ENCODE data around the gene METTL26. TPM values are rescaled to one million over a fixed set of nuclear protein-coding genes. Genes with fewer than 3 reads are reported as not detected.

Gene METTL26
- total and polyA plus RNA-seq, 9 of the 15 experiments (the other 6 are each of a cell fraction or from before 2014, with no cell fraction given) = 7.3 to 262 (median 80.9) TPM

- in situ Hi-C loops (cut with MboI) (loop anchor here (10.0 kb wide), 1 partner anchor 282 kb away; the partner anchor contains the start of gene NME4), intact Hi-C loops (cut with micrococcal nuclease) (loop anchor here (5.0 kb wide), 1 partner anchor 39 kb away; the partner anchor contains the start of gene METTL26)
- no peak overlapping the region for H3K27ac ChIP-seq (ENCODE audit: extremely low read depth, low read depth, low read length)
Observed at GRCh38 chr16:676565-676902, 40.4 kb upstream of the METTL26 start.

GRCh38 chr16:675884-676564 lies 39.9 kb upstream of the METTL26 start:
- Histone ChIP-seq H3K79me2 (ENCODE audit: control insufficient read depth, insufficient read depth, low read length) (peaks cover 14% of the 10 kb centered on the region), H3K27ac (ENCODE audit: extremely low read depth, low read depth, low read length) (peak overlapping the region; percentile 72; the same call in 2 of the 3 replicates), H3K4me1 (replicated peaks in 1 of 2; ENCODE audit: control insufficient read depth in 2 of 2, insufficient read depth in 2 of 2, low read length in 2 of 2) (peaks cover 22 to 96% of the 10 kb centered on the region in 2 experiments), H2AFZ (ENCODE audit: low read depth, low read length) (peak overlapping the region; percentile 65), H3K9me3 (replicated peaks; ENCODE audit: control insufficient read depth, insufficient read depth, low read depth, low read length) (no peaks in the 10 kb centered on the region), H3K4me3 (peak overlapping the region; percentile 52), H3K27me3 (ENCODE audit: control insufficient read depth in 2 of 2, insufficient read depth in 2 of 2, low read length in 2 of 2) (no peaks in the 10 kb centered on the region), H3K9ac (ENCODE audit: insufficient read depth in 1 of 2, low read depth in 2 of 2, low read length in 2 of 2) (peak overlapping the region; percentile 32 to 93; a peak in 3 of 4 replicates), H3K4me2 (ENCODE audit: insufficient read depth, low read length) (peak overlapping the region; percentile 79), H3K36me3 (ENCODE audit: control insufficient read depth, insufficient read depth, low read length) (peaks cover 43% of the 10 kb centered on the region), H3K9me1 (ENCODE audit: control insufficient read depth, insufficient read depth, low read length) (no peaks in the 10 kb centered on the region), H4K20me1 (replicated peaks; ENCODE audit: control insufficient read depth, insufficient read depth, low read length) (peaks cover 8% of the 10 kb centered on the region; the same call in 1 of the 2 replicates)
- intact Hi-C loops (cut with micrococcal nuclease) (loop anchor here (5.0 kb wide), 1 partner anchor 39 kb away; the partner anchor contains the start of gene METTL26), in situ Hi-C loops (cut with MboI) (loop anchor here (10.0 kb wide), 1 partner anchor 281 kb away; the partner anchor contains the start of gene NME4)
- POLR2A ChIA-PET = interaction anchor here (0.7 to 1.7 kb wide), 6 partner anchors 8 to 280 kb away, joined by 3 to 6 read pairs (median 4); partner anchors contain the start of gene JMJD8
- DNase-seq (ENCODE audit: extremely low read depth in 1 of 4, low spot score in 3 of 4) (no peak), ATAC-seq (no peak), FAIRE-seq (no peak)
- CTCF ChIA-PET (ENCODE audit: low intra/inter-chr PET ratio) = no interaction called here
- no TSS peak for BruUV-seq (replicated peaks)
- 47% methylated on average over 17 of the region's 25 CpGs for WGBS (ENCODE audit: insufficient coverage, low coverage, missing lambda C conversion rate)
- TF ChIP-seq FIP1L1 (IDR thresholded peaks at IDR 0.05; ENCODE audit: low read depth, low read length, poor library complexity, severe bottlenecking) (peak; percentile 71), KAT7 (CRISPR knock-in tag; IDR thresholded peaks at IDR 0.05; ENCODE audit: borderline replicate concordance) (0 out of 2 replicates have a peak, but pooled peaks have one; percentile 6), ARID3B (CRISPR knock-in tag; IDR thresholded peaks at IDR 0.05; ENCODE audit: borderline replicate concordance) (no peak)
- TF ChIP-seq, protein P1, sequence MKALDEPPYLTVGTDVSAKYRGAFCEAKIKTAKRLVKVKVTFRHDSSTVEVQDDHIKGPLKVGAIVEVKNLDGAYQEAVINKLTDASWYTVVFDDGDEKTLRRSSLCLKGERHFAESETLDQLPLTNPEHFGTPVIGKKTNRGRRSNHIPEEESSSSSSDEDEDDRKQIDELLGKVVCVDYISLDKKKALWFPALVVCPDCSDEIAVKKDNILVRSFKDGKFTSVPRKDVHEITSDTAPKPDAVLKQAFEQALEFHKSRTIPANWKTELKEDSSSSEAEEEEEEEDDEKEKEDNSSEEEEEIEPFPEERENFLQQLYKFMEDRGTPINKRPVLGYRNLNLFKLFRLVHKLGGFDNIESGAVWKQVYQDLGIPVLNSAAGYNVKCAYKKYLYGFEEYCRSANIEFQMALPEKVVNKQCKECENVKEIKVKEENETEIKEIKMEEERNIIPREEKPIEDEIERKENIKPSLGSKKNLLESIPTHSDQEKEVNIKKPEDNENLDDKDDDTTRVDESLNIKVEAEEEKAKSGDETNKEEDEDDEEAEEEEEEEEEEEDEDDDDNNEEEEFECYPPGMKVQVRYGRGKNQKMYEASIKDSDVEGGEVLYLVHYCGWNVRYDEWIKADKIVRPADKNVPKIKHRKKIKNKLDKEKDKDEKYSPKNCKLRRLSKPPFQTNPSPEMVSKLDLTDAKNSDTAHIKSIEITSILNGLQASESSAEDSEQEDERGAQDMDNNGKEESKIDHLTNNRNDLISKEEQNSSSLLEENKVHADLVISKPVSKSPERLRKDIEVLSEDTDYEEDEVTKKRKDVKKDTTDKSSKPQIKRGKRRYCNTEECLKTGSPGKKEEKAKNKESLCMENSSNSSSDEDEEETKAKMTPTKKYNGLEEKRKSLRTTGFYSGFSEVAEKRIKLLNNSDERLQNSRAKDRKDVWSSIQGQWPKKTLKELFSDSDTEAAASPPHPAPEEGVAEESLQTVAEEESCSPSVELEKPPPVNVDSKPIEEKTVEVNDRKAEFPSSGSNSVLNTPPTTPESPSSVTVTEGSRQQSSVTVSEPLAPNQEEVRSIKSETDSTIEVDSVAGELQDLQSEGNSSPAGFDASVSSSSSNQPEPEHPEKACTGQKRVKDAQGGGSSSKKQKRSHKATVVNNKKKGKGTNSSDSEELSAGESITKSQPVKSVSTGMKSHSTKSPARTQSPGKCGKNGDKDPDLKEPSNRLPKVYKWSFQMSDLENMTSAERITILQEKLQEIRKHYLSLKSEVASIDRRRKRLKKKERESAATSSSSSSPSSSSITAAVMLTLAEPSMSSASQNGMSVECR (CRISPR knock-in tag; IDR thresholded peaks at IDR 0.05) = 0 out of 2 replicates have a peak, but pooled peaks have one; percentile 10

More at GRCh38 chr16:676565-676902, 40.4 kb upstream of the METTL26 start:
- DNase-seq (ENCODE audit: extremely low read depth in 1 of 4, low spot score in 3 of 4) = no peak
- Histone ChIP-seq H3K9me3 (replicated peaks; ENCODE audit: control insufficient read depth, insufficient read depth, low read depth, low read length) (no peaks in the 10 kb centered on the region), H3K79me2 (ENCODE audit: control insufficient read depth, insufficient read depth, low read length) (peaks cover 19% of the 10 kb centered on the region), H3K4me1 (replicated peaks in 1 of 2; ENCODE audit: control insufficient read depth in 2 of 2, insufficient read depth in 2 of 2, low read length in 2 of 2) (peaks cover 25 to 96% of the 10 kb centered on the region in 2 experiments), H3K9ac (ENCODE audit: insufficient read depth in 1 of 2, low read depth in 2 of 2, low read length in 2 of 2) (no peak overlapping the region), H3K4me2 (ENCODE audit: insufficient read depth, low read length) (no peak overlapping the region), H4K20me1 (replicated peaks; ENCODE audit: control insufficient read depth, insufficient read depth, low read length) (peaks cover 13% of the 10 kb centered on the region; the same call in 1 of the 2 replicates), H3K9me1 (ENCODE audit: control insufficient read depth, insufficient read depth, low read length) (no peaks in the 10 kb centered on the region), H3K36me3 (ENCODE audit: control insufficient read depth, insufficient read depth, low read length) (peaks cover 43% of the 10 kb centered on the region), H3K27me3 (ENCODE audit: control insufficient read depth in 2 of 2, insufficient read depth in 2 of 2, low read length in 2 of 2) (no peaks in the 10 kb centered on the region), H3K4me3 (no peak overlapping the region), H2AFZ (ENCODE audit: low read depth, low read length) (no peak overlapping the region)
- 84% methylated on average over 20 of the region's 21 CpGs for WGBS (ENCODE audit: insufficient coverage, low coverage, missing lambda C conversion rate)
- CTCF ChIA-PET (ENCODE audit: low intra/inter-chr PET ratio) = no interaction called here
- TF ChIP-seq ETV1 (tag; conservative IDR thresholded peaks at IDR 0.05; ENCODE audit: low read depth) = no peak
- 0 out of 2 replicates have a peak, but pooled peaks have one; percentile 86 for TF ChIP-seq HNRNPL (IDR thresholded peaks at IDR 0.05; ENCODE audit: low read depth, low read length)
- 0 out of 2 replicates have a peak, but pooled peaks have one; percentile 30 for TF ChIP-seq RBFOX2 (IDR thresholded peaks at IDR 0.05; ENCODE audit: low read depth, low read length)
- POLR2A ChIA-PET = interaction anchor here (0.7 to 1.1 kb wide), 3 partner anchors 88 to 280 kb away, joined by 3 to 5 read pairs (median 3); no protein-coding TSS in a partner anchor
- BruUV-seq (replicated peaks) = no TSS peak
- no peak for ATAC-seq
- no peak for FAIRE-seq
